HS-5 (cell line): ENCODE data around the gene OR2L2.
"Not testable (repeated sequence)": the region's sequence is repeated elsewhere in the genome, so short reads cannot be mapped to it uniquely, and the experiment has no call there.

Experiments used
- DNase-seq: peaks from one replicate; pipeline ENCODE4 v3.0.0-alpha.2; 2012; ENCODE audit warnings: low read depth

Gene OR2L2

GRCh38 chr1:248029770-248030169 is at the start of gene OR2L2:
OR2L2 (plus strand) TSS chr1:248030070; CDS start chr1:248038268, 8,198 bp downstream.
- no peak for DNase-seq

GRCh38 chr1:247992986-247993385 is 36.9 kb upstream of the OR2L2 start:
- no peak for DNase-seq

- no peak for DNase-seq
Observed at GRCh38 chr1:247998811-247999210, 31.1 kb upstream of the OR2L2 start.

GRCh38 chr1:248000169-248000568 is 29.7 kb upstream of the OR2L2 start:
- DNase-seq, result no peak

- DNase-seq, result no peak
Observed at GRCh38 chr1:248007778-248008177, 22.1 kb upstream of the OR2L2 start.

GRCh38 chr1:248009681-248010080 is 20.2 kb upstream of the OR2L2 start:
- no peak for DNase-seq

- no peak for DNase-seq
Observed at GRCh38 chr1:248013229-248013710, 16.6 kb upstream of the OR2L2 start, which contains the start of gene OR2L5. OR2L5 (plus strand) TSS chr1:248013660; CDS start chr1:248021948, 8,288 bp downstream.

- DNase-seq, result no peak
Observed at GRCh38 chr1:248015803-248016202, 14.1 kb upstream of the OR2L2 start.

GRCh38 chr1:248045209-248045608 is 15.3 kb downstream of the OR2L2 start:
- DNase-seq, result no peak

GRCh38 chr1:248046536-248046935 is 16.7 kb downstream of the OR2L2 start, which contains the start of gene OR2L3:
OR2L3 (plus strand) TSS chr1:248046836; CDS start chr1:248060682, 13,846 bp downstream.
- DNase-seq, result no peak

GRCh38 chr1:248047008-248047407 is 17.1 kb downstream of the OR2L2 start:
- no peak for DNase-seq

- no peak for DNase-seq
Observed at GRCh38 chr1:248054671-248055070, 24.8 kb downstream of the OR2L2 start.

GRCh38 chr1:248055261-248055660 is 25.4 kb downstream of the OR2L2 start:
- DNase-seq, result no peak

GRCh38 chr1:248065071-248065470 is 35.2 kb downstream of the OR2L2 start:
- DNase-seq, result no peak

- no peak for DNase-seq
Observed at GRCh38 chr1:248065604-248066003, 35.7 kb downstream of the OR2L2 start.

GRCh38 chr1:248083864-248084263 is 54.0 kb downstream of the OR2L2 start:
- DNase-seq, result not testable (repeated sequence)
